ENCODE measurements around the gene VPS13D. TPM values are rescaled to one million over a fixed set of nuclear protein-coding genes. Genes with fewer than 3 reads are reported as not detected.

Gene VPS13D
- total RNA-seq, 1 experiment from 2014 or later: 33.1 TPM

GRCh38 chr1:12191242-12192032 is 38.4 kb upstream of the VPS13D start:
- intact Hi-C loops (cut with micrococcal nuclease; ENCODE audit: unreplicated experiment) (no loop called here), in situ Hi-C loops (cut with HindIII; ENCODE audit: low pct_unique_long_range_greater_than_20kb, low sequenced_read_pairs) (no loop called here)
- H3K27me3 ChIP-seq (ENCODE audit: control insufficient read depth, insufficient read depth, low read length): no peaks in the 10 kb centered on the region
- H3K27ac ChIP-seq (ENCODE audit: low read length): no peak overlapping the region
- H3K9me3 ChIP-seq (ENCODE audit: control insufficient read depth, insufficient read depth, low read depth, low read length): no peaks in the 10 kb centered on the region
- TF ChIP-seq SIN3A (IDR thresholded peaks at IDR 0.05; ENCODE audit: borderline replicate concordance, insufficient read depth, low read depth, low read length) (no peak), REST (IDR thresholded peaks at IDR 0.05; ENCODE audit: insufficient read depth in 1 of 2, low read depth in 2 of 2, low read length in 1 of 2) (no peak), CTCF (IDR thresholded peaks at IDR 0.05) (no peak), POLR2AphosphoS5 (IDR thresholded peaks at IDR 0.05; ENCODE audit: low read depth, low read length) (no peak), TCF7L2 (IDR thresholded peaks at IDR 0.05; ENCODE audit: low read depth, low read length) (no peak)
- no TSS peak for BruUV-seq (replicated peaks)
- no peaks in the 10 kb centered on the region; the same call in 1 of the 2 replicates for H3K4me1 ChIP-seq (ENCODE audit: control insufficient read depth, insufficient read depth, low read length)
- no peaks in the 10 kb centered on the region for H3K36me3 ChIP-seq (ENCODE audit: control insufficient read depth, insufficient read depth, low read length)
- no peak overlapping the region for H3K4me3 ChIP-seq (ENCODE audit: low read depth in 2 of 2, low read length in 2 of 2)
- ATAC-seq: no peak
- DNase-seq (ENCODE audit: low read depth, low spot score): no peak
- POLR2A ChIA-PET: no interaction called here
- CTCF ChIA-PET: interaction anchor here (1.0 kb wide), 1 partner anchor 63 kb away, joined by 4 read pairs; no protein-coding TSS in a partner anchor

- no TSS peak for BruUV-seq (replicated peaks)
- H3K27ac ChIP-seq (ENCODE audit: low read length): no peak overlapping the region
- CTCF ChIA-PET: interaction anchor here (0.6 kb wide), 1 partner anchor 425 kb away, joined by 3 read pairs; no protein-coding TSS in a partner anchor
- in situ Hi-C loops (cut with HindIII; ENCODE audit: low pct_unique_long_range_greater_than_20kb, low sequenced_read_pairs) (no loop called here), intact Hi-C loops (cut with micrococcal nuclease; ENCODE audit: unreplicated experiment) (no loop called here)
- H3K36me3 ChIP-seq (ENCODE audit: control insufficient read depth, insufficient read depth, low read length): no peaks in the 10 kb centered on the region
- H3K4me1 ChIP-seq (ENCODE audit: control insufficient read depth, insufficient read depth, low read length): no peaks in the 10 kb centered on the region
- no peak overlapping the region for H3K4me3 ChIP-seq (ENCODE audit: low read depth in 2 of 2, low read length in 2 of 2)
- DNase-seq (ENCODE audit: low read depth, low spot score) (no peak), ATAC-seq (no peak)
- no peaks in the 10 kb centered on the region for H3K27me3 ChIP-seq (ENCODE audit: control insufficient read depth, insufficient read depth, low read length)
- POLR2A ChIA-PET: no interaction called here
- no peak for TF ChIP-seq CTCF (IDR thresholded peaks at IDR 0.05)
- no peak for TF ChIP-seq POLR2AphosphoS5 (IDR thresholded peaks at IDR 0.05; ENCODE audit: low read depth, low read length)
- no peak for TF ChIP-seq SIN3A (IDR thresholded peaks at IDR 0.05; ENCODE audit: borderline replicate concordance, insufficient read depth, low read depth, low read length)
- TF ChIP-seq TCF7L2 (IDR thresholded peaks at IDR 0.05; ENCODE audit: low read depth, low read length): no peak
- TF ChIP-seq REST (IDR thresholded peaks at IDR 0.05; ENCODE audit: insufficient read depth in 1 of 2, low read depth in 2 of 2, low read length in 1 of 2): no peak
- H3K9me3 ChIP-seq (ENCODE audit: control insufficient read depth, insufficient read depth, low read depth, low read length): no peaks in the 10 kb centered on the region
These were observed 35.1 kb upstream of the VPS13D start for GRCh38 chr1:12194666-12195216.

Data from Panc1 (cell line).